Tibial nerve (tissue), 3 donors: ENCODE data around the gene PTPRD.

Experiments used
- CTCF ChIP-seq, 5 experiments: fragments of 200-600 bp in 3 of 5; fragments of 450-650 bp in 2 of 5; sonication (generic) in 3 of 5; IDR thresholded peaks; one replicate each; pipeline ENCODE4 v1.5.1; 2016 to 2019; ENCODE audit warnings: antibody characterized with exemption in 5 of 5, mild to moderate bottlenecking in 3 of 5, moderate library complexity in 2 of 5
- POLR2A ChIP-seq, 2 donors: fragments of 450-650 bp; IDR thresholded peaks; one replicate each; pipeline ENCODE4 v1.6.1; 2017; ENCODE audit warnings: antibody characterized with exemption in 2 of 2, mild to moderate bottlenecking in 2 of 2, moderate library complexity in 2 of 2

- no peak for TF ChIP-seq CTCF (IDR thresholded peaks at IDR 0.05)
- no peak for TF ChIP-seq POLR2A (IDR thresholded peaks at IDR 0.05)
These were observed 1862.2 kb downstream of the PTPRD start for GRCh38 chr9:8750639-8751051.
